HCT116 (cell line): ENCODE data around the gene LAMA1. TPM values are rescaled to one million over a fixed set of nuclear protein-coding genes. Genes with fewer than 3 reads are reported as not detected.

Experiments
- ATAC-seq: fragments of 200-7000 bp; cut with Tn5 transposase; 2 replicates; pipeline ENCODE4 v1.9.1; 2020; ENCODE audit warnings: mild to moderate bottlenecking, moderate library complexity
- BruUV-seq: library from RNA; stranded (reverse); fragments of 400-500 nt; replicated peaks from 2 replicates; lab custom pipeline; 2021; lab: Mats Ljungman, UMichigan
- CTCF ChIA-PET: fragments of 300-600 bp; sonication (Branson Sonifier 250); formaldehyde crosslinking; loops from one replicate; lab custom pipeline; 2021; ENCODE audit warnings: antibody characterized with exemption; lab: Charles Lee
- POLR2A ChIA-PET: fragments of 300-600, 350-600 bp; sonication (Branson Sonifier 250); formaldehyde crosslinking; loops from one replicate; lab custom pipeline; 2021; ENCODE audit warnings: antibody characterized with exemption; lab: Charles Lee
- RAD21 ChIA-PET, 2 experiments: fragments of 300-600 bp; sonication (Branson Sonifier 250); formaldehyde crosslinking; loops; one replicate each; lab custom pipeline; 2023; ENCODE audit warnings: low total read pairs in 2 of 2; ENCODE audit not compliant: uncharacterized antibody in 2 of 2, unreplicated experiment in 2 of 2, low non-redundant PET in 1 of 2; lab: Charles Lee
- DNase-seq: peaks from one replicate; pipeline ENCODE4 v3.0.0-alpha.2; 2010; ENCODE audit warnings: low read depth, low spot score
- H2AFZ ChIP-seq: fragments of 200-600 bp; shearing (Covaris generic), sonication (generic); 2 replicates; pipeline ENCODE4 v1.6.1; 2017; ENCODE audit warnings: low read depth, mixed run types, mixed read lengths, antibody characterized with exemption, low read length; ENCODE audit not compliant: poor library complexity, severe bottlenecking
- H3K27ac ChIP-seq: 2 replicates; pipeline ENCODE4 v1.5.1; 2012; ENCODE audit warnings: low read depth, low read length
- H3K27me3 ChIP-seq: fragments of 200-600 bp; sonication (generic); 2 replicates; pipeline ENCODE4 v1.6.1; 2016; ENCODE audit warnings: mixed run types, low read length, mixed read lengths; ENCODE audit not compliant: insufficient read depth
- H3K36me3 ChIP-seq, 2 experiments: fragments of 200-500 bp in 1 of 2; fragments of 200-600 bp in 1 of 2; sonication (Bioruptor generic) in 1 of 2; sonication (generic) in 1 of 2; 2 replicates each; pipeline versions ENCODE4 v1.5.1 to v1.6.1; 2014 to 2016; ENCODE audit warnings: low read length in 2 of 2, inconsistent platforms in 1 of 2, mixed read lengths in 1 of 2, mixed run types in 1 of 2; ENCODE audit not compliant: insufficient read depth in 2 of 2, control insufficient read depth in 1 of 2
- H3K4me1 ChIP-seq, 2 experiments: fragments of 200-600 bp in 1 of 2; sonication (generic) in 1 of 2; 2 replicates each; pipeline versions ENCODE4 v1.5.1 to v1.6.1; 2012 to 2017; ENCODE audit warnings: low read length in 2 of 2, inconsistent platforms in 1 of 2, mild to moderate bottlenecking in 1 of 2, mixed read lengths in 1 of 2, mixed run types in 1 of 2, moderate library complexity in 1 of 2; ENCODE audit not compliant: insufficient read depth in 2 of 2, control insufficient read depth in 1 of 2
- H3K4me2 ChIP-seq: fragments of 200-600 bp; sonication (generic); 2 replicates; pipeline ENCODE4 v1.6.1; 2017; ENCODE audit warnings: mixed run types, low read length, mixed read lengths
- H3K4me3 ChIP-seq, 2 experiments: fragments of 200-600 bp in 1 of 2; sonication (generic) in 1 of 2; replicated peaks in 1 of 2; 2 replicates each; pipeline ENCODE4 v1.5.1; 2011 to 2016; ENCODE audit warnings: low read length in 2 of 2, control low read depth in 1 of 2, low read depth in 1 of 2, mild to moderate bottlenecking in 1 of 2, mixed read lengths in 1 of 2, mixed run types in 1 of 2
- H3K79me2 ChIP-seq: fragments of 200-600 bp; sonication (generic); 2 replicates; pipeline ENCODE4 v1.6.1; 2017; ENCODE audit warnings: mild to moderate bottlenecking, mixed run types, low read length, moderate library complexity, mixed read lengths; ENCODE audit not compliant: insufficient read depth
- H3K9ac ChIP-seq: fragments of 200-600 bp; sonication (generic); 2 replicates; pipeline ENCODE4 v1.6.1; 2016; ENCODE audit warnings: low read length, mixed read lengths
- H3K9me2 ChIP-seq: fragments of 200-600 bp; sonication (generic), shearing (Covaris generic); 2 replicates; pipeline ENCODE4 v1.6.1; 2017; ENCODE audit warnings: mixed run types, mild to moderate bottlenecking, moderate library complexity; ENCODE audit not compliant: insufficient read depth
- H3K9me3 ChIP-seq, 2 experiments: fragments of 200-500 bp in 1 of 2; fragments of 200-600 bp in 1 of 2; sonication (Bioruptor generic) in 1 of 2; sonication (generic) in 1 of 2; 2 replicates each; pipeline ENCODE4 v1.6.1; 2014 to 2017; ENCODE audit warnings: low read length in 2 of 2, mixed read lengths in 2 of 2, inconsistent platforms in 1 of 2, low read depth in 1 of 2, mild to moderate bottlenecking in 1 of 2, mixed run types in 1 of 2, moderate library complexity in 1 of 2; ENCODE audit not compliant: control insufficient read depth in 1 of 2, insufficient read depth in 1 of 2
- H4K20me1 ChIP-seq: fragments of 200-600 bp; sonication (generic), shearing (Covaris generic); 2 replicates; pipeline ENCODE4 v1.6.1; 2017; ENCODE audit warnings: mixed run types, mild to moderate bottlenecking, moderate library complexity; ENCODE audit not compliant: insufficient read depth
- EGR1 ChIP-seq: IDR thresholded peaks from 2 replicates; pipeline ENCODE4 v1.6.1; 2012; ENCODE audit warnings: low read depth
- EZH2 ChIP-seq: fragments of 200-600 bp; sonication (generic); IDR thresholded peaks from 2 replicates; pipeline ENCODE4 v1.6.1; 2017; ENCODE audit warnings: antibody characterized with exemption, mixed run types
- FOSL1 ChIP-seq: IDR thresholded peaks from 2 replicates; pipeline ENCODE4 v1.6.1; 2012; ENCODE audit warnings: low read depth
- RAD21 ChIP-seq: IDR thresholded peaks from 2 replicates; pipeline ENCODE4 v1.6.1; 2012; ENCODE audit warnings: low read depth, mild to moderate bottlenecking
- SP1 ChIP-seq: IDR thresholded peaks from 2 replicates; pipeline ENCODE4 v1.6.1; 2012; ENCODE audit warnings: low read depth
- TCF7L2 ChIP-seq: IDR thresholded peaks from 2 replicates; pipeline ENCODE4 v1.7.0; 2011; ENCODE audit warnings: borderline replicate concordance, inconsistent platforms; ENCODE audit not compliant: insufficient read depth, insufficient read length; ENCODE audit errors: extremely low read depth
- ZFX ChIP-seq: fragments of 450-650 bp; IDR thresholded peaks from 2 replicates; pipeline ENCODE4 v1.6.1; 2017
- intact Hi-C: fragments of 100-400 bp; cut with micrococcal nuclease; formaldehyde crosslinking; loops from 2 replicates; pipeline ENCODE4 v1.10.0; 2022
- total RNA-seq: library from RNA; stranded (reverse); gene quantifications from one replicate; pipeline ENCODE4 v1.2.1, GENCODE V29; 2021; ENCODE audit not compliant: unreplicated experiment
- TF ChIP-seq, protein P1 (sequence below): IDR thresholded peaks from 2 replicates; pipeline ENCODE4 v1.6.1; 2012
- TF ChIP-seq, protein P2 (sequence below), 3 experiments: fragments of 200-600 bp in 1 of 3; sonication (generic) in 1 of 3; IDR thresholded peaks in 2 of 3; conservative IDR thresholded peaks in 1 of 3; 2 replicates each; pipeline ENCODE4 v1.5.1; 2012 to 2017; ENCODE audit warnings: low read depth in 2 of 3, low read length in 2 of 3, antibody characterized with exemption in 1 of 3, borderline replicate concordance in 1 of 3, control low read depth in 1 of 3, mild to moderate bottlenecking in 1 of 3, mixed read lengths in 1 of 3, mixed run types in 1 of 3, moderate library complexity in 1 of 3; ENCODE audit not compliant: insufficient read depth in 1 of 3
- TF ChIP-seq, protein P3 (sequence below): IDR thresholded peaks from 2 replicates; pipeline ENCODE4 v1.6.1; 2011; ENCODE audit warnings: mild to moderate bottlenecking, low read length, moderate library complexity; ENCODE audit not compliant: insufficient replicate concordance; ENCODE audit errors: extremely low read depth

Gene LAMA1
- total RNA-seq, 1 experiment from 2014 or later, result 0.05 TPM

DNA sequence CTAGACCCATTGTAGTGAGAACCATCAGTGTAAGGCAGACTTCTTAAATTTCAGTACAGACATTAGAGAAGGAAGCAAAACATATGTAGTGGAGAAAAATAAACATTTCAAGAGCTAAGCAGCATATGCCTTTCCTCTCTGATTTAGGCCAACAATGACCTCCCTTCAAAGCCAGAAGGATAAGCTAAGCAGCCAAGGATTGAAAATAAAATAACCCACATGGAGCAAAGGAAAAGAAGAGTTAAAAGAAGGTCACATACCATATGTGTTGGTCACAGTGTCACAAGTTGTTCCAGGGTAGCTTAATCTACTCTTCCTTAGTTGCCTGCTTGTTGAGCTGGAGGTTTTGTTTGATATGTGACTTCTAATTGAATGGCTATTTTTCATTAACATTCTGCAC, 15.6 kb upstream of the LAMA1 start:
- H3K4me1 ChIP-seq, result no peaks in the 10 kb centered on the region
- DNase-seq (no peak), ATAC-seq (no peak)
- H2AFZ ChIP-seq, result no peak overlapping the region
- no peaks in the 10 kb centered on the region for H3K79me2 ChIP-seq
- H3K9me3 ChIP-seq, result peaks cover 0 to 10% of the 10 kb centered on the region in 2 experiments; a peak in 1 of 4 replicates
- H3K4me3 ChIP-seq, result no peak overlapping the region
- BruUV-seq, result no TSS peak
- no peak overlapping the region for H3K9ac ChIP-seq
- ChIA-PET POLR2A (no interaction called here), RAD21 (no interaction called here), CTCF (no interaction called here)
- intact Hi-C loops, result no loop called here
- no peaks in the 10 kb centered on the region for H3K9me2 ChIP-seq
- no peak for TF ChIP-seq RAD21
- TF ChIP-seq, protein P1, sequence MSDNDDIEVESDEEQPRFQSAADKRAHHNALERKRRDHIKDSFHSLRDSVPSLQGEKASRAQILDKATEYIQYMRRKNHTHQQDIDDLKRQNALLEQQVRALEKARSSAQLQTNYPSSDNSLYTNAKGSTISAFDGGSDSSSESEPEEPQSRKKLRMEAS, result no peak
- no peak for TF ChIP-seq TCF7L2
- no peaks in the 10 kb centered on the region for H3K27me3 ChIP-seq
- no peaks in the 10 kb centered on the region for H3K36me3 ChIP-seq
- H3K4me2 ChIP-seq, result no peak overlapping the region
- no peaks in the 10 kb centered on the region for H4K20me1 ChIP-seq
- H3K27ac ChIP-seq, result no peak overlapping the region

DNA sequence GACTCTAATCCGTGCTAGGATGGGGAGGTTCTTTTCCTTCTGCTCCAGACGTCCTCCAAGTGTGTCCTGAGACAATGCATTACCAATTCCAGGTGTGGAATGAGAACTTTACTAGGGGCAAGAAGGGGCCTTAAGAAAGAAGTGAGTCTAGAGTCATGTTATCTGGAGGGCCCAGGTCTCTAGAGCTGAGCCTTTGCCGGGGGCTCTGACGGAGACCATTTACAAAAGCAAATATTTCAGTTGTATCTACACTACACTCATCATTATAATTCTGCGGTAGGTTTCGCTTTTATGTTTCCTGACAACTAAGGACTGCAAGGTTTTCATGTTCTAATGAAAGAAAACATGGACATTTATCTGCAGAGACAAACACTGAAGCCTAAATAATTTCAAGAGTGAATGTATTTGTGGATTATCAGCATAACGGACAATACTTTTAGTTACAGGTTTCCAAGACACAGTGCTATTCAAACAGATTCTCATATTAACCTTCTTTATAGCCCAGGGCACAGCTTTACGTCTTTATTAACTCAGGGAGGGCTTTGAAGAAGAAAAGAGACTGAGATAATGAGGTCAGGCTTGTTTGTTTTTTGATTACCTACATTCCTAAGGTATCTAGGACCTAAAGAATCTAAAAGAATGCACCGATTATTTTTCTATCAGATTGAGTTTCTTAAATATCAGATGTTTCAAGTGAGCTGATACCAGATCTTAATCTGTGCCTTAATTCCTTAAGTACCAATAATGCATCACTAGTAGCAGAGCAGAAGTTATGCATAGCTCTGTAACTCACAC, 15.0 kb upstream of the LAMA1 start:
- H3K4me1 ChIP-seq, result no peaks in the 10 kb centered on the region
- ChIA-PET POLR2A (no interaction called here), RAD21 (no interaction called here), CTCF (no interaction called here)
- DNase-seq (no peak), ATAC-seq (no peak)
- no peak overlapping the region for H3K27ac ChIP-seq
- H3K4me3 ChIP-seq, result no peak overlapping the region
- no peaks in the 10 kb centered on the region for H3K27me3 ChIP-seq
- H3K9ac ChIP-seq, result no peak overlapping the region
- no peaks in the 10 kb centered on the region for H4K20me1 ChIP-seq
- peaks cover 0 to 15% of the 10 kb centered on the region in 2 experiments; a peak in 1 of 4 replicates for H3K9me3 ChIP-seq
- BruUV-seq, result no TSS peak
- no peak overlapping the region for H3K4me2 ChIP-seq
- H3K36me3 ChIP-seq, result no peaks in the 10 kb centered on the region
- intact Hi-C loops, result no loop called here
- H2AFZ ChIP-seq, result no peak overlapping the region
- H3K9me2 ChIP-seq, result no peaks in the 10 kb centered on the region
- no peaks in the 10 kb centered on the region for H3K79me2 ChIP-seq
- no peak for TF ChIP-seq TCF7L2
- TF ChIP-seq, protein P2, sequence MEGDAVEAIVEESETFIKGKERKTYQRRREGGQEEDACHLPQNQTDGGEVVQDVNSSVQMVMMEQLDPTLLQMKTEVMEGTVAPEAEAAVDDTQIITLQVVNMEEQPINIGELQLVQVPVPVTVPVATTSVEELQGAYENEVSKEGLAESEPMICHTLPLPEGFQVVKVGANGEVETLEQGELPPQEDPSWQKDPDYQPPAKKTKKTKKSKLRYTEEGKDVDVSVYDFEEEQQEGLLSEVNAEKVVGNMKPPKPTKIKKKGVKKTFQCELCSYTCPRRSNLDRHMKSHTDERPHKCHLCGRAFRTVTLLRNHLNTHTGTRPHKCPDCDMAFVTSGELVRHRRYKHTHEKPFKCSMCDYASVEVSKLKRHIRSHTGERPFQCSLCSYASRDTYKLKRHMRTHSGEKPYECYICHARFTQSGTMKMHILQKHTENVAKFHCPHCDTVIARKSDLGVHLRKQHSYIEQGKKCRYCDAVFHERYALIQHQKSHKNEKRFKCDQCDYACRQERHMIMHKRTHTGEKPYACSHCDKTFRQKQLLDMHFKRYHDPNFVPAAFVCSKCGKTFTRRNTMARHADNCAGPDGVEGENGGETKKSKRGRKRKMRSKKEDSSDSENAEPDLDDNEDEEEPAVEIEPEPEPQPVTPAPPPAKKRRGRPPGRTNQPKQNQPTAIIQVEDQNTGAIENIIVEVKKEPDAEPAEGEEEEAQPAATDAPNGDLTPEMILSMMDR (IDR thresholded peaks at IDR 0.05 in 2 of 3, conservative IDR thresholded peaks at IDR 0.05 in 1 of 3; ENCODE audit: borderline replicate concordance in 1 of 3, insufficient read depth in 1 of 3, low read depth in 2 of 3, low read length in 2 of 3), result no peak
- TF ChIP-seq ZFX, result no peak
- TF ChIP-seq EZH2, result no peak
- TF ChIP-seq, protein P3, sequence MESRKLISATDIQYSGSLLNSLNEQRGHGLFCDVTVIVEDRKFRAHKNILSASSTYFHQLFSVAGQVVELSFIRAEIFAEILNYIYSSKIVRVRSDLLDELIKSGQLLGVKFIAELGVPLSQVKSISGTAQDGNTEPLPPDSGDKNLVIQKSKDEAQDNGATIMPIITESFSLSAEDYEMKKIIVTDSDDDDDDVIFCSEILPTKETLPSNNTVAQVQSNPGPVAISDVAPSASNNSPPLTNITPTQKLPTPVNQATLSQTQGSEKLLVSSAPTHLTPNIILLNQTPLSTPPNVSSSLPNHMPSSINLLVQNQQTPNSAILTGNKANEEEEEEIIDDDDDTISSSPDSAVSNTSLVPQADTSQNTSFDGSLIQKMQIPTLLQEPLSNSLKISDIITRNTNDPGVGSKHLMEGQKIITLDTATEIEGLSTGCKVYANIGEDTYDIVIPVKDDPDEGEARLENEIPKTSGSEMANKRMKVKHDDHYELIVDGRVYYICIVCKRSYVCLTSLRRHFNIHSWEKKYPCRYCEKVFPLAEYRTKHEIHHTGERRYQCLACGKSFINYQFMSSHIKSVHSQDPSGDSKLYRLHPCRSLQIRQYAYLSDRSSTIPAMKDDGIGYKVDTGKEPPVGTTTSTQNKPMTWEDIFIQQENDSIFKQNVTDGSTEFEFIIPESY, result no peak
- no peak for TF ChIP-seq SP1
- no peak for TF ChIP-seq EGR1
- TF ChIP-seq FOSL1, result no peak
